ENCODE results near the gene ZNF697.
"Not testable (repeated sequence)": the region's sequence is repeated elsewhere in the genome, so short reads cannot be mapped to it uniquely, and the experiment has no call there.

ZNF697 gene

GRCh38 chr1:119623193-119623515, 24.9 kb downstream of the ZNF697 start:
- in situ Hi-C loops (cut with MboI; ENCODE audit: low sequenced_read_pairs, unreplicated experiment) = no loop called here

GRCh38 chr1:119622311-119623192, 25.5 kb downstream of the ZNF697 start:
- no peak for DNase-seq (ENCODE audit: low spot score)
- in situ Hi-C loops (cut with MboI; ENCODE audit: low sequenced_read_pairs, unreplicated experiment) = no loop called here
- TF ChIP-seq CTCF (IDR thresholded peaks at IDR 0.05; ENCODE audit: borderline replicate concordance, control extremely low read depth, extremely low read depth, insufficient read depth, missing control alignments) = no peak

More at GRCh38 chr1:119623193-119623515, 24.9 kb downstream of the ZNF697 start:
- TF ChIP-seq CTCF (IDR thresholded peaks at IDR 0.05; ENCODE audit: borderline replicate concordance, control extremely low read depth, extremely low read depth, insufficient read depth, missing control alignments) = no peak
- no peak for DNase-seq (ENCODE audit: low spot score)

GRCh38 chr1:119621705-119622104, 26.4 kb downstream of the ZNF697 start:
- in situ Hi-C loops (cut with MboI; ENCODE audit: low sequenced_read_pairs, unreplicated experiment) = no loop called here
- DNase-seq (ENCODE audit: low spot score) = no peak
- TF ChIP-seq CTCF (IDR thresholded peaks at IDR 0.05; ENCODE audit: borderline replicate concordance, control extremely low read depth, extremely low read depth, insufficient read depth, missing control alignments) = no peak

- DNase-seq (ENCODE audit: low spot score) = no peak
- TF ChIP-seq CTCF (IDR thresholded peaks at IDR 0.05; ENCODE audit: borderline replicate concordance, control extremely low read depth, extremely low read depth, insufficient read depth, missing control alignments) = no peak
These were observed 30.0 kb downstream of the ZNF697 start for GRCh38 chr1:119617751-119618691.

GRCh38 chr1:119616748-119617147, 31.3 kb downstream of the ZNF697 start:
- DNase-seq (ENCODE audit: low spot score) = not testable (repeated sequence)
- in situ Hi-C loops (cut with MboI; ENCODE audit: low sequenced_read_pairs, unreplicated experiment) = loop anchor here (5.0 kb wide), 1 partner anchor 46 kb away; no protein-coding TSS in a partner anchor

More at GRCh38 chr1:119617751-119618691, 30.0 kb downstream of the ZNF697 start:
- in situ Hi-C loops (cut with MboI; ENCODE audit: low sequenced_read_pairs, unreplicated experiment) = loop anchor here (5.0 kb wide), 1 partner anchor 44 kb away; no protein-coding TSS in a partner anchor

GRCh38 chr1:119615100-119615499, 33.0 kb downstream of the ZNF697 start:
- in situ Hi-C loops (cut with MboI; ENCODE audit: low sequenced_read_pairs, unreplicated experiment) = loop anchor here (5.0 kb wide), 1 partner anchor 47 kb away; no protein-coding TSS in a partner anchor
- not testable (repeated sequence) for DNase-seq (ENCODE audit: low spot score)

- DNase-seq (ENCODE audit: low spot score) = peak; percentile 71
- in situ Hi-C loops (cut with MboI; ENCODE audit: low sequenced_read_pairs, unreplicated experiment) = no loop called here
- peak; percentile 78 for TF ChIP-seq CTCF (IDR thresholded peaks at IDR 0.05; ENCODE audit: borderline replicate concordance, control extremely low read depth, extremely low read depth, insufficient read depth, missing control alignments)
These were observed 34.0 kb downstream of the ZNF697 start for GRCh38 chr1:119613769-119614720.

Data from GM13976 (cell line).